Lung (tissue), 12 donors: ENCODE results near the gene PALD1. TPM values are rescaled to one million over a fixed set of nuclear protein-coding genes. Genes with fewer than 3 reads are reported as not detected.

Source experiments
- ATAC-seq: fragments of 200-7000 bp; cut with Tn5 transposase; one replicate; pipeline ENCODE4 v1.9.1; 2020; ENCODE audit warnings: moderate number of reproducible peaks; ENCODE audit not compliant: insufficient read depth, low FRiP score
- DNase-seq, 3 donors: peaks; one replicate each; pipeline ENCODE4 v3.0.0-alpha.2; 2013 to 2017
- H3K27ac ChIP-seq, 2 donors: one replicate each; pipeline ENCODE4 v1.5.1; 2013; ENCODE audit warnings: mild to moderate bottlenecking in 2 of 2, moderate library complexity in 2 of 2, control low read depth in 1 of 2, inconsistent platforms in 1 of 2, low read depth in 1 of 2, low read length in 1 of 2
- H3K27me3 ChIP-seq, 3 donors: one replicate each; pipeline ENCODE4 v1.5.1; 2013; ENCODE audit warnings: low read length in 2 of 3; ENCODE audit not compliant: control insufficient read depth in 3 of 3, insufficient read depth in 3 of 3
- H3K36me3 ChIP-seq, 4 donors: one replicate each; pipeline ENCODE4 v1.5.1; 2013; ENCODE audit warnings: low read length in 4 of 4, mild to moderate bottlenecking in 1 of 4, moderate library complexity in 1 of 4; ENCODE audit not compliant: control insufficient read depth in 4 of 4, insufficient read depth in 4 of 4
- H3K4me1 ChIP-seq, 5 donors: one replicate each; pipeline ENCODE4 v1.5.1; 2013; ENCODE audit warnings: low read length in 5 of 5, mild to moderate bottlenecking in 2 of 5, moderate library complexity in 1 of 5; ENCODE audit not compliant: control insufficient read depth in 5 of 5, insufficient read depth in 5 of 5
- H3K4me3 ChIP-seq: one replicate; pipeline ENCODE4 v1.5.1; 2013; ENCODE audit warnings: mild to moderate bottlenecking, control low read depth, moderate library complexity
- H3K9ac ChIP-seq, 2 donors: one replicate each; pipeline ENCODE4 v1.5.1; 2013; ENCODE audit warnings: low read length in 2 of 2, control low read depth in 1 of 2; ENCODE audit not compliant: insufficient read depth in 1 of 2
- H3K9me3 ChIP-seq, 4 donors: one replicate each; pipeline ENCODE4 v1.5.1; 2013; ENCODE audit warnings: low read length in 3 of 4, mild to moderate bottlenecking in 1 of 4, moderate library complexity in 1 of 4; ENCODE audit not compliant: control insufficient read depth in 4 of 4, insufficient read depth in 3 of 4
- CTCF ChIP-seq: IDR thresholded peaks from 2 replicates; pipeline ENCODE4 v1.5.1; 2012; ENCODE audit warnings: mild to moderate bottlenecking; ENCODE audit errors: control extremely low read depth, extremely low read depth
- WGBS, 2 donors: extraction: QIAGEN DNeasy Blood & Tissue Kit; methylation state at CpG; one replicate each; pipeline ENCODE4 v1.1.7; 2013; 5-methylcytosine and 5-hydroxymethylcytosine counted together
- polyA plus RNA-seq, 2 donors: library from polyadenylated mRNA; stranded (reverse); fragments of 200-250 nt; gene quantifications; one replicate each; pipeline ENCODE4 v1.2.1, GENCODE V29; 2013
- total RNA-seq, 2 donors: library from RNA; depleted of rRNA in 1 of 2; stranded (reverse); fragments of >200 nt in 1 of 2; gene quantifications; one replicate each; pipeline ENCODE4 v1.2.1, GENCODE V29; 2014 to 2021
- donor health status: control.
- donor health status: control.
- donor health status: Bipolar disorder and iron deficiency.
- donor health status: healthy.
- donor health status: DM: yes; HTN: yes; CAD: no.

The PALD1 gene
- total and polyA plus RNA-seq, 4 donors, result 10.5 to 19.7 (median 15.6) TPM

- DNase-seq, result no peak
- H3K9ac ChIP-seq, result no peak overlapping the region
Measured at GRCh38 chr10:70567603-70568002, 89.0 kb downstream of the PALD1 start.

GRCh38 chr10:70568113-70568512 is 89.5 kb downstream of the PALD1 start:
- no peak for TF ChIP-seq CTCF
- H3K4me1 ChIP-seq, result peaks cover 0 to 4% (median 0%) of the 10 kb centered on the region in 5 donors
- WGBS, 2 donors, result 91 to 94% methylated on average over 3 of the region's 3 CpGs
- H3K4me3 ChIP-seq, result no peak overlapping the region
- H3K9ac ChIP-seq, result no peak overlapping the region
- ATAC-seq, result no peak
- no peaks in the 10 kb centered on the region for H3K27me3 ChIP-seq
- no peak for DNase-seq
- no peaks in the 10 kb centered on the region for H3K9me3 ChIP-seq
- H3K27ac ChIP-seq, result no peak overlapping the region
- H3K36me3 ChIP-seq, result peaks cover 0 to 19% (median 2%) of the 10 kb centered on the region in 4 donors

More at GRCh38 chr10:70567603-70568002, 89.0 kb downstream of the PALD1 start:
- WGBS, 2 donors, result 77 to 84% methylated on average over 4 of the region's 4 CpGs
- Histone ChIP-seq H3K4me3 (no peak overlapping the region), H3K4me1 (peaks cover 0 to 9% (median 4%) of the 10 kb centered on the region in 5 donors), H3K27ac (no peak overlapping the region), H3K27me3 (no peaks in the 10 kb centered on the region), H3K36me3 (peaks cover 0 to 19% (median 2%) of the 10 kb centered on the region in 4 donors), H3K9me3 (no peaks in the 10 kb centered on the region)
- ATAC-seq, result no peak
- no peak for TF ChIP-seq CTCF

- H3K27ac ChIP-seq, result no peak overlapping the region
- ATAC-seq, result no peak
- TF ChIP-seq CTCF, result no peak
- no peak for DNase-seq
- no peaks in the 10 kb centered on the region for H3K4me1 ChIP-seq
- H3K27me3 ChIP-seq, result no peaks in the 10 kb centered on the region
- no peaks in the 10 kb centered on the region for H3K9me3 ChIP-seq
- H3K36me3 ChIP-seq, result peaks cover 0 to 19% (median 2%) of the 10 kb centered on the region in 4 donors
- WGBS, 2 donors, result 85 to 90% methylated on average over 6 to 7 of the region's 7 CpGs
- no peak overlapping the region for H3K9ac ChIP-seq
- H3K4me3 ChIP-seq, result no peak overlapping the region
Measured at GRCh38 chr10:70568781-70569495, 90.4 kb downstream of the PALD1 start.
